IMR-90 (cell line): ENCODE results near the gene NELL2. TPM values are rescaled to one million over a fixed set of nuclear protein-coding genes. Genes with fewer than 3 reads are reported as not detected.

Experiments
- ATAC-seq: fragments of 200-7000 bp; cut with Tn5 transposase; 2 replicates; pipeline ENCODE4 v1.9.1; 2020; ENCODE audit warnings: low read depth, mild to moderate bottlenecking, moderate library complexity
- BruUV-seq: library from RNA; stranded (reverse); fragments of 400-500 nt; replicated peaks from 2 replicates; lab custom pipeline; 2021; lab: Mats Ljungman, UMichigan
- CTCF ChIA-PET: fragments of 300-600 bp; formaldehyde crosslinking; extraction: SDS; loops from one replicate; lab custom pipeline; 2021; ENCODE audit warnings: antibody characterized with exemption; lab: Yijun Ruan, JAX
- POLR2A ChIA-PET: fragments of 300-600 bp; sonication (Branson Sonifier 250); formaldehyde crosslinking; loops from one replicate; lab custom pipeline; 2022; ENCODE audit warnings: antibody characterized with exemption; ENCODE audit not compliant: unreplicated experiment; lab: Charles Lee
- DNase-seq: peaks from one replicate; pipeline ENCODE4 v3.0.0; 2013
- H2AFZ ChIP-seq: replicated peaks from 2 replicates; pipeline ENCODE3; 2013; ENCODE audit warnings: low read length, mild to moderate bottlenecking; ENCODE audit not compliant: poor library complexity
- H2AK5ac ChIP-seq: 2 replicates; pipeline ENCODE4 v1.6.1; 2013; ENCODE audit warnings: low read depth, low read length, inconsistent platforms
- H2AK9ac ChIP-seq: replicated peaks from 2 replicates; pipeline ENCODE3; 2013; ENCODE audit warnings: mild to moderate bottlenecking, low read depth, low read length, moderate library complexity; ENCODE audit not compliant: poor library complexity
- H2BK120ac ChIP-seq: 2 replicates; pipeline ENCODE4 v1.6.1; 2013; ENCODE audit warnings: low read depth, low read length, inconsistent platforms
- H2BK15ac ChIP-seq: 3 replicates; pipeline ENCODE4 v1.6.1; 2013; ENCODE audit warnings: low read depth, low read length, inconsistent platforms
- H2BK20ac ChIP-seq: 2 replicates; pipeline ENCODE4 v1.6.1; 2013; ENCODE audit warnings: low read depth, mild to moderate bottlenecking, inconsistent platforms, low read length, moderate library complexity
- H2BK5ac ChIP-seq: 2 replicates; pipeline ENCODE4 v1.6.1; 2013; ENCODE audit warnings: mild to moderate bottlenecking, low read depth, low read length, inconsistent platforms; ENCODE audit not compliant: poor library complexity, severe bottlenecking
- H3K14ac ChIP-seq: replicated peaks from 2 replicates; pipeline ENCODE4 v1.6.1; 2013; ENCODE audit warnings: low read depth, low read length, inconsistent platforms
- H3K18ac ChIP-seq: 2 replicates; pipeline ENCODE4 v1.6.1; 2013; ENCODE audit warnings: low read depth, low read length, control low read depth
- H3K23ac ChIP-seq: 2 replicates; pipeline ENCODE4 v1.6.1; 2013; ENCODE audit warnings: low read depth, low read length, inconsistent platforms
- H3K27ac ChIP-seq: 2 replicates; pipeline ENCODE4 v1.5.1; 2013; ENCODE audit warnings: mild to moderate bottlenecking, control low read depth, low read length; ENCODE audit not compliant: insufficient read depth
- H3K27me3 ChIP-seq: 2 replicates; pipeline ENCODE4 v1.6.1; 2013; ENCODE audit warnings: low read length; ENCODE audit not compliant: control insufficient read depth, insufficient read depth
- H3K36me3 ChIP-seq: 2 replicates; pipeline ENCODE4 v1.6.1; 2013; ENCODE audit warnings: low read length, mixed read lengths; ENCODE audit not compliant: control insufficient read depth, insufficient read depth
- H3K4ac ChIP-seq: 2 replicates; pipeline ENCODE4 v1.6.1; 2013; ENCODE audit warnings: low read depth, low read length, inconsistent platforms
- H3K4me1 ChIP-seq: 2 replicates; pipeline ENCODE4 v1.6.1; 2013; ENCODE audit warnings: low read length, mixed read lengths; ENCODE audit not compliant: control insufficient read depth, insufficient read depth
- H3K4me2 ChIP-seq: 2 replicates; pipeline ENCODE4 v1.6.1; 2013; ENCODE audit warnings: low read depth, mild to moderate bottlenecking, control low read depth, low read length, moderate library complexity
- H3K4me3 ChIP-seq: 2 replicates; pipeline ENCODE4 v1.5.1; 2013; ENCODE audit warnings: low read depth, mild to moderate bottlenecking, control low read depth, low read length, moderate library complexity; ENCODE audit not compliant: insufficient read depth
- H3K56ac ChIP-seq: 2 replicates; pipeline ENCODE4 v1.6.1; 2013; ENCODE audit warnings: low read length, inconsistent platforms; ENCODE audit not compliant: insufficient read depth; ENCODE audit errors: extremely low read depth
- H3K79me1 ChIP-seq, 2 experiments: 2 replicates each; pipeline ENCODE4 v1.6.1; 2013; ENCODE audit warnings: low read length in 2 of 2, inconsistent platforms in 1 of 2, low read depth in 1 of 2
- H3K9ac ChIP-seq: 2 replicates; pipeline ENCODE4 v1.6.1; 2013; ENCODE audit warnings: low read depth, low read length, control low read depth
- H3K9me1 ChIP-seq: 2 replicates; pipeline ENCODE4 v1.6.1; 2013; ENCODE audit warnings: low read length, inconsistent platforms; ENCODE audit not compliant: insufficient read depth
- H3K9me3 ChIP-seq: 2 replicates; pipeline ENCODE4 v1.6.1; 2013; ENCODE audit warnings: low read length; ENCODE audit not compliant: control insufficient read depth, insufficient read depth
- H4K20me1 ChIP-seq: 2 replicates; pipeline ENCODE4 v1.6.1; 2013; ENCODE audit warnings: low read length, inconsistent platforms; ENCODE audit not compliant: insufficient read depth
- H4K5ac ChIP-seq: 2 replicates; pipeline ENCODE4 v1.6.1; 2013; ENCODE audit warnings: mild to moderate bottlenecking, low read depth, low read length, control low read depth
- H4K8ac ChIP-seq, 2 experiments: 2 replicates each; pipeline ENCODE4 v1.6.1; 2013; ENCODE audit warnings: low read depth in 2 of 2, low read length in 2 of 2, control low read depth in 1 of 2, inconsistent platforms in 1 of 2
- H4K91ac ChIP-seq: 2 replicates; pipeline ENCODE4 v1.6.1; 2013; ENCODE audit warnings: low read depth, low read length, inconsistent platforms; ENCODE audit not compliant: insufficient read depth
- MAFK ChIP-seq: IDR thresholded peaks from 2 replicates; pipeline ENCODE4 v1.6.1; 2012; ENCODE audit warnings: low read depth, low read length, improper control_type of control experiment
- MAZ ChIP-seq: IDR thresholded peaks from 2 replicates; pipeline ENCODE4 v1.6.1; 2012; ENCODE audit warnings: low read depth, mild to moderate bottlenecking, low read length, improper control_type of control experiment, moderate library complexity, borderline replicate concordance
- dilution Hi-C: fragments of 300-500 bp; cut with HindIII; formaldehyde crosslinking; loops from one replicate; pipeline ENCODE4 v1.14.3; 2018; ENCODE audit warnings: low sequenced_read_pairs; ENCODE audit not compliant: unreplicated experiment
- in situ Hi-C: fragments of 300-500 bp; cut with MboI; formaldehyde crosslinking; loops from 3 replicates; pipeline ENCODE4 v1.14.3; 2019; ENCODE audit warnings: low sequenced_read_pairs, inconsistent platforms, mixed read lengths
- intact Hi-C: fragments of 100-400 bp; cut with micrococcal nuclease; formaldehyde crosslinking; loops from 2 replicates; pipeline ENCODE4 v1.10.0; 2022
- polyA plus RNA-seq, 3 experiments: library from polyadenylated mRNA; depleted of rRNA; stranded (reverse); fragments of >200 nt; gene quantifications; 2 replicates each; pipeline ENCODE4 v1.2.3, GENCODE V29; 2012; ENCODE audit warnings: low replicate concordance in 1 of 3
- total RNA-seq: library from RNA; depleted of rRNA; stranded (reverse); fragments of >200 nt; gene quantifications from 2 replicates; pipeline ENCODE4 v1.2.3, GENCODE V29; 2012

The NELL2 gene
- total and polyA plus RNA-seq, 2 of the 4 experiments (the other 2 are of a cell fraction), result 0.18 to 0.26 TPM

DNA sequence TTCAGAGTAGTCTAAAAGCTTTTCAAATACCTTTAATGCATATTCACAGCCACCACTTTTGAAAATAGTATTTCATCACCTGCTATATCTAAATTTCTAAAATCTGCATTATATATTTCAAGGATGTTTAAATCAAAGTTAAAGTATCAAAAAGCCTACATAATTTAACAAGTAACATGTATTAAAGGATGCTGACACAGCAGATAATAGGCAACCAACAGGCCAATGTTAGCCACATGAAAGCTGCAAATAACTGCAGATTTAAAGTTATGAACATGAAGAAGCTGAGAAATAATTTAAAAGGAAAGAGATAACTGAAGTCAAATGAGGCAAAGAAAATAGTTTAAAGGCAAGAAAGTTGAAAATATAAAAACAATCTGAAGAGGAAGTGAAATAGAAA is 39.8 kb upstream of the NELL2 start:
- H3K4ac ChIP-seq, result no peak overlapping the region
- H3K23ac ChIP-seq, result no peak overlapping the region
- H3K27ac ChIP-seq, result no peak overlapping the region
- H3K4me3 ChIP-seq, result no peak overlapping the region
- no peak overlapping the region for H2BK5ac ChIP-seq
- H3K18ac ChIP-seq, result no peak overlapping the region
- no peak overlapping the region for H2BK15ac ChIP-seq
- no peak overlapping the region for H4K5ac ChIP-seq
- no TSS peak for BruUV-seq
- H3K4me2 ChIP-seq, result no peak overlapping the region
- H3K27me3 ChIP-seq, result no peaks in the 10 kb centered on the region
- ATAC-seq (no peak), DNase-seq (no peak)
- in situ Hi-C loops (no loop called here), dilution Hi-C loops (no loop called here), intact Hi-C loops (no loop called here)
- no peaks in the 10 kb centered on the region for H3K9me1 ChIP-seq
- no peaks in the 10 kb centered on the region for H3K79me1 ChIP-seq
- H2BK120ac ChIP-seq, result no peak overlapping the region
- no peak overlapping the region for H4K91ac ChIP-seq
- H3K9ac ChIP-seq, result no peak overlapping the region
- H4K8ac ChIP-seq, result no peak overlapping the region
- H4K20me1 ChIP-seq, result no peaks in the 10 kb centered on the region
- CTCF ChIA-PET, result interaction anchor here (1.0 kb wide), 1 partner anchor 33 kb away, joined by 4 read pairs; no protein-coding TSS in a partner anchor
- H3K4me1 ChIP-seq, result no peaks in the 10 kb centered on the region
- H2AK9ac ChIP-seq, result no peak overlapping the region
- no peak overlapping the region for H2BK20ac ChIP-seq
- H2AK5ac ChIP-seq, result no peak overlapping the region
- H2AFZ ChIP-seq, result no peak overlapping the region
- no peak overlapping the region for H3K56ac ChIP-seq
- POLR2A ChIA-PET, result interaction anchor here (0.6 kb wide), 1 partner anchor 54 kb away, joined by 5 read pairs; no protein-coding TSS in a partner anchor
- no peak overlapping the region for H3K14ac ChIP-seq
- no peak for TF ChIP-seq MAZ
- peak; percentile 93 for TF ChIP-seq MAFK
- H3K9me3 ChIP-seq, result no peaks in the 10 kb centered on the region
- no peaks in the 10 kb centered on the region for H3K36me3 ChIP-seq
